ENCODE measurements around the gene NPC1. TPM values are rescaled to one million over a fixed set of nuclear protein-coding genes. Genes with fewer than 3 reads are reported as not detected.

NPC1 gene
- total and polyA plus RNA-seq, 3 experiments from 2014 or later = 33.9 to 40.9 (median 34.3) TPM

DNA sequence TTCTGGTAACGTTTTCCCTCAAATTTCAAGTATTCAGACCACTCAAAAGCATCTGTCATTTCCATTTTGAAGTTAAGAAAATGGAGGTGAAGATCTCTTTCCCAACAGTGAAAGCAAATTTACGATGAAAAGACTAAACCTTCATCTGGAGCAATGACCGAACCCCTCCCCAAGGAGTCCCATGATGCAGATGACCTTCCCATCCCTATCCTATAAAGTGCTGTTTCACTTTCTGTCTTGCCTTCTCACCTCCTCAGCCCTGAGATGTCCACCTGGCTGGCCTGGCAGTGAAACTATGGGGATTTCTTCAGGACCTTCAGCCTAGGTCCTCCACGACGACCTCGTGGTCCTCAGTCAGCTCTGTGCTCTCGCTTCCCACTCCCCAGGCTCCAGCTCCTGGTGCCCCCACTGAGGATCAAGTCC, 925 bp upstream of the NPC1 start:
- CTCF ChIA-PET = interaction anchor here (1.3 to 5.9 kb wide), 5 partner anchors 14 to 224 kb away, joined by 3 to 50 read pairs (median 6); no protein-coding TSS in a partner anchor
- Histone ChIP-seq H3K4me1 (ENCODE audit: insufficient read depth, low read length) (peaks cover 33% of the 10 kb centered on the region), H3K4me3 (ENCODE audit: low read length) (peak overlapping the region; percentile 87), H3K36me3 (ENCODE audit: insufficient read depth, low read length) (no peaks in the 10 kb centered on the region), H3K9me3 (ENCODE audit: low read length) (no peaks in the 10 kb centered on the region), H3K27ac (ENCODE audit: low read depth, low read length) (peak overlapping the region; percentile 99), H3K27me3 (ENCODE audit: insufficient read depth, low read length, poor library complexity, severe bottlenecking) (no peaks in the 10 kb centered on the region)
- Mint-ChIP-seq H3K9me3 (no peaks in the 10 kb centered on the region), H3K27me3 (peaks cover 0 to 3% of the 10 kb centered on the region in 2 donors), H3K4me1 (peaks cover 34 to 40% (median 39%) of the 10 kb centered on the region in 3 donors), H3K27ac (peak overlapping the region; percentile 84 to 98 (median 91)), H3K36me3 (peaks cover 0 to 27% (median 4%) of the 10 kb centered on the region in 3 donors), H3K4me3 (peak overlapping the region; percentile 94 to 100 (median 97))
- POLR2A ChIA-PET = no interaction called here
- no peak for DNase-seq

DNA sequence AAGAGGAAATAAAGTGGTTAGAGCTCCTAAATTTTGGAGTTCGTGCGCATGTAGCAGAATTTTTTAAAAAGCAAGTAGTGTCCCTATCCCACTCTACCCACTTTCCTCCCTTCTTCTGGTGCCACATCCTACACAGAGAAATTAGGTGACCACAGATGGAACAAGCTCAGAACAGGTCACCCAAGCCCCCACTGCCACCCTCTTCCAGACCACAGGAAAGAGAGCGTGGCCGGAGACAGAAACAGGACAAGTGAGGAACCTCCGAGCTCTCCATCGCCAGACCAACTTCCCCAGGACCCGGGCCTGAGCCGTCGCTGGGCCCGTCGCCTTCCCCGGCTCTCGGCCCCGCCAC, 433 bp downstream of the NPC1 start:
- H3K27me3 ChIP-seq (ENCODE audit: insufficient read depth, low read length, poor library complexity, severe bottlenecking) = no peaks in the 10 kb centered on the region
- H3K36me3 ChIP-seq (ENCODE audit: insufficient read depth, low read length) = no peaks in the 10 kb centered on the region
- peaks cover 46% of the 10 kb centered on the region for H3K4me1 ChIP-seq (ENCODE audit: insufficient read depth, low read length)
- CTCF ChIA-PET = interaction anchor here (0.8 to 5.9 kb wide), 9 partner anchors 14 to 87 kb away, joined by 3 to 50 read pairs (median 5); no protein-coding TSS in a partner anchor
- no peak for DNase-seq
- Mint-ChIP-seq H3K4me1 (peaks cover 46 to 53% (median 53%) of the 10 kb centered on the region in 3 donors), H3K36me3 (peaks cover 0 to 38% (median 9%) of the 10 kb centered on the region in 3 donors), H3K9me3 (no peaks in the 10 kb centered on the region), H3K27ac (peak overlapping the region; percentile 86 to 98 (median 96)), H3K27me3 (peaks cover 0 to 3% of the 10 kb centered on the region in 2 donors), H3K4me3 (peak overlapping the region; percentile 94 to 100 (median 97))
- POLR2A ChIA-PET = interaction anchor here (0.9 to 1.4 kb wide), 2 partner anchors 12 to 82 kb away, joined by 3 to 4 read pairs; no protein-coding TSS in a partner anchor
- H3K4me3 ChIP-seq (ENCODE audit: low read length) = peak overlapping the region; percentile 87
- no peaks in the 10 kb centered on the region for H3K9me3 ChIP-seq (ENCODE audit: low read length)
- peak overlapping the region; percentile 99 for H3K27ac ChIP-seq (ENCODE audit: low read depth, low read length)

DNA sequence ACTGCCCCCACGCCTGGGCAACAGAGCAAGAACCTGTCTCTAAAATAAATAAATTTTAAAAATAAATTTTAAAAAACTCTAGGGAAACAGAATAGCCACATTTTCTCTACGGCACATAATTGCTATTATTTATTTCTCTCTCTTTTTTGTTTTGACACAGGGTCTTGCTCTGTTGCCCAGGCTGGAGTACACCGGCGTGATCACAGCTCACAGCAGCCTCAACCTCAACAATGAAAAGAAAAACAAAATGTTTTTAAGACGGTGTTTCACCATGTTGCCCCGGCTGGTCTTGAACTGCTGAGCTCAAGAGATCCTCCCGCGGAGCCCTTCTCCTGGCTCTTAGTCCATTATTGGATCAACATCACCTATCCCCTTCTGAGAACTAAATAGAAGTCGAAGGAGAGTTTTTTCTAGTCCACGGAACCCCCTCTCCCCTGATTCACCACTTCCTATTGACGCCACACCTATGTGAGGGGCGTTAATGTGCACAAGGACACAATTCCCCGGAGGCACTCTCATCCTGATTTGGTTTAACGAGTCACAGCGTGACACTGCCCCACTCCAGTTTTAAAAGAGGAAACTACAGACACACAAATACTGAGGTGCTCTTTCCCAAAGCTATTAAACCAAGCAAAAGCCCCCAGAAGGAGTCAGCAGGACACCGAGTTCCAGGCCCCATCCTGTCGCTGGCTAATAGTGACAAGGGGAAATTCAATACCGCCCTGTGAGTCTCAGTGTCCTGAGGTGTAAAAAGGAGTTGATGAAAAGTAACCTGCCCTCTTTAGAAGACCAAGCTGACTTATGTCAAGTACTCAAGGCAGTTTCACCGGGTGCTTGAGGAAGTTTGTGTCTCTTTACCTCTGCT, 1.1 kb downstream of the NPC1 start:
- H3K36me3 Mint-ChIP-seq = peaks cover 0 to 44% (median 11%) of the 10 kb centered on the region in 3 donors
- ChIA-PET CTCF (interaction anchor here (0.6 to 5.9 kb wide), 11 partner anchors 14 to 731 kb away, joined by 3 to 50 read pairs (median 4); no protein-coding TSS in a partner anchor), POLR2A (interaction anchor here (0.7 to 1.4 kb wide), 4 partner anchors 11 to 82 kb away, joined by 3 to 5 read pairs (median 4); no protein-coding TSS in a partner anchor)
- H3K27me3 Mint-ChIP-seq = peaks cover 0 to 3% of the 10 kb centered on the region in 2 donors
- peak overlapping the region; percentile 86 to 98 (median 96) for H3K27ac Mint-ChIP-seq
- Histone ChIP-seq H3K4me3 (ENCODE audit: low read length) (peak overlapping the region; percentile 87), H3K36me3 (ENCODE audit: insufficient read depth, low read length) (peaks cover 4% of the 10 kb centered on the region), H3K4me1 (ENCODE audit: insufficient read depth, low read length) (peaks cover 50% of the 10 kb centered on the region), H3K27me3 (ENCODE audit: insufficient read depth, low read length, poor library complexity, severe bottlenecking) (no peaks in the 10 kb centered on the region), H3K9me3 (ENCODE audit: low read length) (no peaks in the 10 kb centered on the region), H3K27ac (ENCODE audit: low read depth, low read length) (peak overlapping the region; percentile 99)
- H3K4me3 Mint-ChIP-seq = peak overlapping the region; percentile 94 to 100 (median 97)
- peak; percentile 12 to 52 (median 16) for DNase-seq
- H3K9me3 Mint-ChIP-seq = no peaks in the 10 kb centered on the region
- H3K4me1 Mint-ChIP-seq = peaks cover 52 to 60% (median 59%) of the 10 kb centered on the region in 3 donors

DNA sequence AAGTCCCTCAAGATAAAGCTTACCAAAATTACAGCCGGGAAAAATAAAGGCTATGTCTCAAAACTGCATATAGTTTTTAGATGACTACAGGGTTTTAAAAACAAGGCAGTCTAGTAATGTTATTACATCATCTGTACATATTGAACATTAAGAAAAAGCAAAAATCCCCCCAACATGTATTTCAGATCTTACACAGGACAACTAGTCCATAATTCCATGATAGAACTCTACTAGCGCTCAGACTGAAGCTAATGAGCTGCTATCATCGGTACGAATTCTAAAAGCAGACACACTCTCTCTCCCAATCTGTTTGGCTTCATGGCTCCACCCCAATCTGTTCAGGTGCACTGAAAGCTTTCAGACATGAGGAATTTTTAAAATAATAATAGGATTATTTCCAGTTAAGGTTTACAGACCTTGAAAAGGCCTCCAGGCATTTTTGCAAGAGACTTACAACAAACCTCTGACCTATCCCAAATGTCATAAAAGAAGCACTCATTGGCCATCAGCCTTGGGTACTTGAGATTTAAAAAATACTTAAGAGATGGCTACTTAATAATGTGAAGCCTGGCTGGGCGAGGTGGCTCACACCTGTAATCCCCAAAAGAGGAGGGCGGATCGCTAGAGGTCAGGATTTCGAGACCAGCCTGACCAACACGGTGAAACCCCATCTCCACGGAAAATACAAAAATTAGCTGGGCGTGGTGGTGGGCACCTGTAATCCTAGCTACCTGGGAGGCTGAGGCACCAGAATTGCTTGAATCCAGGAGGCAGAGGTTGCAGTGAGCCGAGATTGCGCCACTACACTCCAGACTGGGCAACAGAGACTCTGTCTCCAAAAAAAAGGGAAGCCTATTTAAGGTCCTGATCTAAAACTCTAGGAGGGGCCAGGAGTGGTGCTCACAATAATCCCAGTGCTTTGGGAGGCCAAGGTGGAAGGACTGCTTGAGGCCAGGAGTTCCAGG, 2.0 kb downstream of the NPC1 start:
- no peaks in the 10 kb centered on the region for H3K9me3 Mint-ChIP-seq
- peaks cover 58 to 68% (median 67%) of the 10 kb centered on the region in 3 donors for H3K4me1 Mint-ChIP-seq
- Histone ChIP-seq H3K27ac (ENCODE audit: low read depth, low read length) (no peak overlapping the region), H3K4me1 (ENCODE audit: insufficient read depth, low read length) (peaks cover 55% of the 10 kb centered on the region), H3K9me3 (ENCODE audit: low read length) (no peaks in the 10 kb centered on the region), H3K4me3 (ENCODE audit: low read length) (no peak overlapping the region), H3K27me3 (ENCODE audit: insufficient read depth, low read length, poor library complexity, severe bottlenecking) (no peaks in the 10 kb centered on the region), H3K36me3 (ENCODE audit: insufficient read depth, low read length) (peaks cover 6% of the 10 kb centered on the region)
- DNase-seq = no peak
- ChIA-PET POLR2A (interaction anchor here (0.7 to 1.4 kb wide), 3 partner anchors 10 to 54 kb away, joined by 3 to 5 read pairs (median 4); no protein-coding TSS in a partner anchor), CTCF (interaction anchor here (0.7 to 5.9 kb wide), 7 partner anchors 13 to 86 kb away, joined by 3 to 50 read pairs (median 4); no protein-coding TSS in a partner anchor)
- H3K36me3 Mint-ChIP-seq = peaks cover 0 to 51% (median 14%) of the 10 kb centered on the region in 3 donors
- peak overlapping the region; percentile 21 to 100 (median 97) for H3K4me3 Mint-ChIP-seq
- peaks cover 0 to 3% of the 10 kb centered on the region in 2 donors for H3K27me3 Mint-ChIP-seq
- H3K27ac Mint-ChIP-seq = peak overlapping the region; percentile 16 to 98 (median 78)

DNA sequence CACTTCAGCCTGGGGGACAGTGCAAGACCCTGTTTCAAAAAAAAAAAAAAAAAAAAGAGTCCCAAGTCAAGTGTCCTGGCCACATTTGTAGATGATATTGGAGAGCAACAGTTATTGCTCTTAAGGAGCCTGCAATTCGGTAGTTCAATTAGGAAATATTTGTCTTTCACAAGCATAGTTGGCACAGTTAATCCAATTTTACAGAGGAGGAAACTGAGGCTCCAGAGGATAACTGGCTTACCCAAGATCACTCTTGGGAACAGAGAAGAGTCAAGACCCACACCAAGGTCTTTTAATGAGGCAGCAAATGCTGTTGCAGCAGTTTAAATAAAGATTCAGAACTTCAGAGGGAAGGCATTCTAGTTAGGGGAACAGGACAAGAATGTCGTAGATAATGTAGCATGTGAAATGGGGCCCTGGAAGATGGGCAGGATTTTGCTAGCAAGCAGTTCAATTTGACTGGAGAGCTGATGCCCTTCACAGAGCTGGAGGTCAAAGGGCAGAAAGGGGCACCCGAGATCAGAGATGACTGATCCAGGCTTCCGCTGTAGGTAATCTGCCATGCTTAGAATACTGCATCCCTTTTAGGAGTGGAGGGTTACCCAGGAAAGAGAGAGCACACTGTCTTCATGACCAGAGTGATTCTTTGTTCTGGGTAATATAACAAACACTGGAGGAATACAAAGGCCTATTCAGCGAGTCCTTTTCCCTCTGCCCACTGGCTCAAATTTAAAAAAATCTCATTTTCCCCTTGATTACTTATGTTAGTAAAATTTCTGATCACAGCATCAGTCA, 3.0 kb downstream of the NPC1 start:
- Histone ChIP-seq H3K36me3 (ENCODE audit: insufficient read depth, low read length) (peaks cover 6% of the 10 kb centered on the region), H3K27ac (ENCODE audit: low read depth, low read length) (no peak overlapping the region), H3K4me1 (ENCODE audit: insufficient read depth, low read length) (peaks cover 55% of the 10 kb centered on the region), H3K27me3 (ENCODE audit: insufficient read depth, low read length, poor library complexity, severe bottlenecking) (no peaks in the 10 kb centered on the region), H3K4me3 (ENCODE audit: low read length) (no peak overlapping the region), H3K9me3 (ENCODE audit: low read length) (no peaks in the 10 kb centered on the region)
- H3K36me3 Mint-ChIP-seq = peaks cover 0 to 61% (median 19%) of the 10 kb centered on the region in 3 donors
- POLR2A ChIA-PET = no interaction called here
- peaks cover 0 to 3% of the 10 kb centered on the region in 2 donors for H3K27me3 Mint-ChIP-seq
- peak overlapping the region; percentile 21 to 100 (median 97) for H3K4me3 Mint-ChIP-seq
- no peak for DNase-seq
- CTCF ChIA-PET = interaction anchor here (1.7 to 5.9 kb wide), 4 partner anchors 12 to 85 kb away, joined by 3 to 50 read pairs (median 19); no protein-coding TSS in a partner anchor
- H3K27ac Mint-ChIP-seq = peak overlapping the region in 6 of 8 donors; percentile 38 to 98 (median 83)
- no peaks in the 10 kb centered on the region for H3K9me3 Mint-ChIP-seq
- peaks cover 69 to 78% (median 78%) of the 10 kb centered on the region in 3 donors for H3K4me1 Mint-ChIP-seq

DNA sequence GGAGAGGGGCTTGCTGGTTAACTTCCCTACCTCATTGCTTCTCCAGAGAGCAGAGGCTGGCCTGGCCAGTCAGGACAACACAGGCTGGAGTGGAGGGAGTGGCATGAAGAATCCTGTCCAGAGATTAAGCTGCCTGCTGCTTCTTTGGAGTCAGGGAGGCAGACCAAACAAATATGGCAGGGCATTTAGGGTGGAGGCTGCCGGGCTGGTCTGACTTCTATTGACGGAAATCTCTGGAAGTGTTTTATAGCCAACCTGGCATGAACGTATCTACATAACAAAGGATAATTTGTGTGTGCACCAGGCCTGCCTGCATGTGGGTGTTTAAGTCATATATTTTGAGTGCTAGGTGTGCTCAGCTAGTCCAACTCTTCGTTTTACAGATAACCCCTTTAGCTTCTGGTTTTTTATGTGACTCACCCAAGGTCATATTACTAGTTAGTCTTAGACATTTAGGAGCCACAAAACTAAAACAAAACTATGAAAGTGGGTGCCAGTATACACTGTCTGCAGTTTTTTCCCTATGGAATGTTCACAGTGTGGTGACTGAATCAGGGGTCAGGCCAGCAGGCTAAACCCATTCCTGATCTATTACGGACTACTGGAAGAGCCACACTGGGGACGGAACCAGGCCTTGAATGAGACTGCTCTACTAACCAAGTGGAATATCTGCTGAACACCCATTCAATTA, 5.5 kb downstream of the NPC1 start:
- H3K4me1 Mint-ChIP-seq = peaks cover 69 to 83% (median 81%) of the 10 kb centered on the region in 3 donors
- DNase-seq = no peak
- H3K27me3 Mint-ChIP-seq = no peaks in the 10 kb centered on the region
- CTCF ChIA-PET = interaction anchor here (3.0 kb wide), 1 partner anchor 65 kb away, joined by 15 read pairs; no protein-coding TSS in a partner anchor
- peak overlapping the region in 5 of 8 donors; percentile 30 to 92 (median 84) for H3K27ac Mint-ChIP-seq
- H3K9me3 Mint-ChIP-seq = no peaks in the 10 kb centered on the region
- Histone ChIP-seq H3K27me3 (ENCODE audit: insufficient read depth, low read length, poor library complexity, severe bottlenecking) (no peaks in the 10 kb centered on the region), H3K9me3 (ENCODE audit: low read length) (no peaks in the 10 kb centered on the region), H3K36me3 (ENCODE audit: insufficient read depth, low read length) (peaks cover 6% of the 10 kb centered on the region), H3K27ac (ENCODE audit: low read depth, low read length) (no peak overlapping the region), H3K4me1 (ENCODE audit: insufficient read depth, low read length) (peaks cover 50% of the 10 kb centered on the region), H3K4me3 (ENCODE audit: low read length) (no peak overlapping the region)
- H3K36me3 Mint-ChIP-seq = peaks cover 4 to 66% (median 23%) of the 10 kb centered on the region in 3 donors
- POLR2A ChIA-PET = no interaction called here
- H3K4me3 Mint-ChIP-seq = peak overlapping the region in 2 of 7 donors; percentile 61 to 67
